Activated naive CD8-positive, alpha-beta T cell treated with anti-CD3 and anti-CD28 coated beads, Interleukin-2, amount 10 ng/mL, durations not matched to agents 7 days and 5 days (primary cell): ENCODE measurements around the gene ST8SIA6. TPM values are rescaled to one million over a fixed set of nuclear protein-coding genes. Genes with fewer than 3 reads are reported as not detected.

Experiments used
- ATAC-seq: fragments of 150-1000 bp; cut with Tn5 transposase; one replicate; pipeline ENCODE4 v1.10.0; 2021; ENCODE audit warnings: low read depth, moderate library complexity
- POLR2A ChIA-PET: fragments of 350-600 bp; sonication (Branson Sonifier 250); formaldehyde crosslinking; loops from one replicate; lab custom pipeline; 2021; ENCODE audit warnings: antibody characterized with exemption; lab: Charles Lee
- DNase-seq: peaks from one replicate; pipeline ENCODE4 v3.0.0; 2021
- H3K27ac Mint-ChIP-seq: one replicate; pipeline ENCODE4 v1.8.0; 2022; ENCODE audit warnings: mild to moderate bottlenecking, mixed read lengths
- H3K27me3 Mint-ChIP-seq: one replicate; pipeline ENCODE4 v1.8.0; 2022; ENCODE audit warnings: mild to moderate bottlenecking, moderate library complexity, mixed read lengths
- H3K36me3 Mint-ChIP-seq: one replicate; pipeline ENCODE4 v1.8.0; 2021; ENCODE audit warnings: mild to moderate bottlenecking, mixed read lengths
- H3K4me1 Mint-ChIP-seq: one replicate; pipeline ENCODE4 v1.8.0; 2021; ENCODE audit warnings: mixed read lengths
- H3K4me3 Mint-ChIP-seq: one replicate; pipeline ENCODE4 v1.8.0; 2022; ENCODE audit warnings: mild to moderate bottlenecking, moderate library complexity, mixed read lengths
- H3K9me3 Mint-ChIP-seq: one replicate; pipeline ENCODE4 v1.8.0; 2021; ENCODE audit warnings: mixed read lengths
- total RNA-seq, 2 experiments: library from RNA; stranded (reverse); gene quantifications; one replicate each; pipeline ENCODE4 v1.2.3, GENCODE V29; 2021

ST8SIA6 gene
- total RNA-seq, 2 experiments from 2014 or later = 0.34 to 0.61 TPM

DNA sequence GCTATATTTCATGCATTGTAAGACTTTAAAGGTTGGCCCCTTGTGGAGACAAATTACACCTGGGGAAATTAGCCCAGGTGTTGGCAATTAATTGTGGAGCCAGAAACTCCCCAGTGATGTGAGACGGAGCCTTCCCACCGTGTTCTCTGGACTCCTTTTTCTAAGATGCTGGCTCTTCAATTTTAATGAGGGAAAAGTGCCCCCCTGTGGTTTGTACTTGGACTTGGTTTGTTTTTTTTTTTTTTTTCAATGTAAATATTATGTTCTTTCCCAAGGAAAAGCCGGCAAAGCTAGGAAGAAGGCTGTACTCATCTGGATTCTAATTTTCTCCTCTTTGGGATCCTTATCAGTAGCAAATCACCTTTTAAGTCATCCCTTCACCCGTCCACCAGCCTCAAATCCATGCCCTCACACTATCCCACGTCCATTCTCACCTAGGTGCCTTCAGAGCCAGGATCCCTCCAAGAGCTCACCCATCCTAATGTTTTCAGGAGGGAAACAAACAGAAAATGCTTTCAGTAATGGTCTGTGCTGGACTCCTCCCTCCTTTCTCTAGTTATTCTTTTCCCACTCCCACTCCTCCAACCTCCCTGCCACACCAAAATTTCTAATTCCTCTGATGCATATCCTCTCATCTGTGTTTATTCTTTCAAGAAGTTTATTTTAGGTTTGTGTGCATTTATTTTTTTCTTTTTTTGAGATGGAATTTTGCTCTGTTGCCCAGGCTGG, 20.4 kb upstream of the ST8SIA6 start:
- H3K27me3 Mint-ChIP-seq = peaks cover 16% of the 10 kb centered on the region
- no peak overlapping the region for H3K27ac Mint-ChIP-seq
- H3K36me3 Mint-ChIP-seq = no peaks in the 10 kb centered on the region
- H3K9me3 Mint-ChIP-seq = peaks cover 6% of the 10 kb centered on the region
- no peak for DNase-seq
- no peak for ATAC-seq
- peaks cover 4% of the 10 kb centered on the region for H3K4me1 Mint-ChIP-seq
- POLR2A ChIA-PET = no interaction called here
- H3K4me3 Mint-ChIP-seq = no peak overlapping the region

DNA sequence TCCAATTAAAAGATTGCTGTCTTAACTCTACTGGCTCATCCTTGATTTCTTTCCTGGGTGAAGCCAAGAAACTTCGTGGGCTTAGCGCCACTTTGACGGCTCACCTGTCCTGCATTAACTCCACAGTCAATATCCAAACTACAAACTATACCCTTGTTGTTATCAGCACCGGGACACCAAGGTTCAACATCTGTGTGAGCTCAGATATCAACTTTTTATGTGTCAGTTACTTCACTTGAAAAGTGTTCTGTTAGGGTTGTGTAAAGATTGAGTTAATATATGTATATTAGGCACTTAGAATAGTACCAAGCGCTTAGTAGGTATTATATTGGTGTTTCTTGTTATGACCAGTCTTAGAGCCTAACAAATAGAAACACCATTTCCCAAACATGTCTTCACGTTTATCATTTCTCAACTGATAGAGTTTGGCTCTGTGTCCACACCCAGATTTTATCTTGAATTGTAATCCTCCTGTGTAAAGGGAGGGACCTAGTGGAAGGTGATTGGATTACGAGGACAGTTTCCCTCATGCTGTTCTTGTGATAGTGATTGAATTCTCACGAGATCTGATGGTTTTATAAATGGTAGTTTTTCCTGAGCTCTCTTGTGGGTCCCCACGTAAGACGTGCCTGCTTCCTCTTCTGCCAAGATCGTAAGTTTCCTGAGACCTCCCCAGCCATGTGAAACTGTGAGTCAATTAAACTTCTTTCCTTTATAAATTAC, 19.0 kb upstream of the ST8SIA6 start:
- Mint-ChIP-seq H3K36me3 (no peaks in the 10 kb centered on the region), H3K4me1 (peaks cover 4% of the 10 kb centered on the region), H3K27ac (no peak overlapping the region), H3K27me3 (peaks cover 14% of the 10 kb centered on the region), H3K9me3 (peaks cover 6% of the 10 kb centered on the region), H3K4me3 (no peak overlapping the region)
- no peak for DNase-seq
- POLR2A ChIA-PET = no interaction called here
- ATAC-seq = no peak

DNA sequence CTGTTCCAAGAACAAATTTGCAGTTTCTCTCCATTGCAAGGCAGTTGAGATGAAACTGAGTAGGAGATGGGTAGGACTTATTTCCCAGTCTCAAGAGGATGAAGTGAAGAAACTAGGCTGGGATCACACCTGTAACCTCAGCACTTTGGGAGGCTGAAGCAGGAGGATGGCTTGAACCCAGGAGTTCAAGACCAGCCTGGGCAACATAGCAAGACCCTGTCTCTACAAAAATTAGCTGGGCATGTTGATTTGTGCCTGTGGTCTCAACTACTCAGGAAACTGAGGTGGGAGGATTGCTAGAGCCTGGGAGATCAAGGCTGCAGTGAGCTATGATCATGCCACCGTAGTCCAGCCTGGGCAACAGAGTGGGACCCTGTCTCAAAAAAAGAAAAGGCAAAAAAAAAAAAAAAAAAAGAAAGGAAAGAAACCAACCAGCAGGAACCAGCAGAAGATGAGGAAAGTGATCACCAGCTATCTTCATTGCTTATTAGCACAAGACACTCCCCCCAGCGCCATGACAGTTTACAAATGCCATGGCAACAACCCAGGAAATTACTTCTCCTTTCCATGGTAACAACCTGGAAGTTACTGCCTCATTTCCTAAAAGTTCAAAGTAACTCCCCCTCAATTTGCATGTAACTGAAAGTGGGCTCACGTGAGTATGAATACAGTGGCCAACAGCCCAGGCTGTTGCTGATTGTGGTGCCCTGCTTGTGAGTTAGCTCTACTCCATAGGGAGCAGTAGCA, 18.3 kb upstream of the ST8SIA6 start:
- DNase-seq = no peak
- Mint-ChIP-seq H3K4me1 (peaks cover 4% of the 10 kb centered on the region), H3K27me3 (peaks cover 18% of the 10 kb centered on the region), H3K36me3 (no peaks in the 10 kb centered on the region), H3K9me3 (peaks cover 6% of the 10 kb centered on the region), H3K27ac (no peak overlapping the region), H3K4me3 (no peak overlapping the region)
- POLR2A ChIA-PET = no interaction called here
- ATAC-seq = no peak

- H3K27me3 Mint-ChIP-seq = peaks cover 11% of the 10 kb centered on the region
- ATAC-seq (no peak), DNase-seq (no peak)
- POLR2A ChIA-PET = no interaction called here
- H3K9me3 Mint-ChIP-seq = peaks cover 6% of the 10 kb centered on the region
- H3K27ac Mint-ChIP-seq = no peak overlapping the region
- no peaks in the 10 kb centered on the region for H3K36me3 Mint-ChIP-seq
- H3K4me1 Mint-ChIP-seq = peaks cover 4% of the 10 kb centered on the region
- H3K4me3 Mint-ChIP-seq = no peak overlapping the region
These were observed 15.9 kb upstream of the ST8SIA6 start for GRCh38 chr10:17470246-17470645.

DNA sequence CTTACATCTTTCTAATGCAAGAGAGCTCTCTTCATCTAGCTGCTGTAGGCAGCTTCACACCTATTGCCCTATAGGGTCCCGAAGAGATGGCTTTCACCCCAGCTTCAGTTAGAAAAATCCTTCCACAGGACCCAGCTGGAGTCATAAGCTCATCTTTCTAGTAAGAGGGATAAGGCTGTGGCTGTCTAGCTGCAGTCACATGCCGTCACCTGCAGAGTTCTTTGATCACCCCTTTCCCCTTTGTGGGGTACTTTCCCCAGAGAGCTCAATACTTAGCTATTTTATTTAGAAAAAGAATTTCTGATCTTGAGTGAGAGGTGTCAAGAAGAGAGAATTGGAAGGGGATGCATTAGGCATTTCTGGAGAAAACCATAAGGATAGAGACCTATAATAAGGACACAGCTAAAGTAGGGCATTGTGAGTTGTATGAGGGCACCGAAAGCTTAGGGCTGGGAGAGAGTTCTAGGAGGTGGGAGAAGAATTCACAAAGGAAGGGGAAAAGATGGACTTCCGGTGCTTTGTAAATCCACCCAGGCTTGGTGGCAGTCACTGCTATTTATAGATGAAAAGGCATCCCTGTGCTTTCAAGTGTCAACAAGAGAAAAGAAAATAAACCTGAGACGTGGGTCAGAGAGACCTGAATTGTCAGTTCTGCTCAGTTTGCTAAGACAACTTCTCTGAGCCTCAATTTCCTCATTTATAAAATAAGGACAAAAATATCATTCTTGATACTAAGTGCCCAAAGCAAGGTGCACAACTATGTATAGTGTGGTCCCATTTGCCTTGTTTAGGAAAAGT, 11.1 kb upstream of the ST8SIA6 start:
- POLR2A ChIA-PET = interaction anchor here (0.5 kb wide), 1 partner anchor 42 kb away, joined by 3 read pairs; no protein-coding TSS in a partner anchor
- no peak for ATAC-seq
- Mint-ChIP-seq H3K27ac (no peak overlapping the region), H3K9me3 (peaks cover 5% of the 10 kb centered on the region), H3K36me3 (no peaks in the 10 kb centered on the region), H3K4me1 (no peaks in the 10 kb centered on the region), H3K4me3 (no peak overlapping the region), H3K27me3 (peaks cover 23% of the 10 kb centered on the region)
- DNase-seq = no peak

DNA sequence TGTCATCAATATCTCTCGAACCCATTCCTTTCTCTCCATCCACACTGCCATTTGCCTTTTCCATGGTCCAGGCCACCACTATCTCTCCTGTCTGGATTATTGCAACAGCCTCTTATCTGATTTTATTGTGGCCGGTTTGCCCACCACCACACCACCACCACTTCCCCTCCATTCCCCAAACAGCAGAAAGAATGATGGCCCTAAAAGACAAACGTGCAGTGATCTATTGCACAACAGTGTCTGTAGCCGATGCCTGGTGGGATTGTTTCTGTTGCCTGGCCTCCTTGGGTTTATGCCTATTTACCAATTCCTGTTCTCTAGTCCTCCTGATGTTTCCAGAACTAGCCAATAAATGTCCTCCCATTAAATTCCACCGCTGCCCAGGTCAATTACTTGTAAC, 10.2 kb upstream of the ST8SIA6 start:
- ATAC-seq (no peak), DNase-seq (no peak)
- POLR2A ChIA-PET = no interaction called here
- Mint-ChIP-seq H3K27ac (no peak overlapping the region), H3K36me3 (no peaks in the 10 kb centered on the region), H3K27me3 (peaks cover 23% of the 10 kb centered on the region), H3K9me3 (no peaks in the 10 kb centered on the region), H3K4me3 (no peak overlapping the region), H3K4me1 (no peaks in the 10 kb centered on the region)

DNA sequence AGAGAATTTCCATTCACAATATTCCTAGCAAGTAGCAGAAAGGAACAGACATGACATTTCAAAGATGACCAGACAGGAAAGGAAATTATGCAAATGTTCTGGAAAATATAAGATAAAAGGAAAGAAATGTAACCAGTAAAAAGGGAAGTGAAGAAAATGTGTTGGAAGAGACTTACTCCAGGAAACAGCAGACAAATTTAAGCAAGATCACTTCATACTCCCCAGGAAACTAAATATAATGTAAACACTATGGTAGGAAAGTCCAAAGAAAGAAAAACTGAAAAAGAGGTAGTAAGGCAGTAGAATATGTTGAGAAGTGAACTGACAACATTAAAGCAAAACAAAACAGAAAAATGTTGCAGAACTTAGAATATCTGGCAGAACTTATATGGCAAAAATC, 6.4 kb upstream of the ST8SIA6 start:
- ATAC-seq = no peak
- Mint-ChIP-seq H3K27me3 (peaks cover 36% of the 10 kb centered on the region), H3K36me3 (no peaks in the 10 kb centered on the region), H3K4me3 (no peak overlapping the region), H3K9me3 (no peaks in the 10 kb centered on the region), H3K27ac (no peak overlapping the region), H3K4me1 (no peaks in the 10 kb centered on the region)
- POLR2A ChIA-PET = no interaction called here
- no peak for DNase-seq

GRCh38 chr10:17457083-17457482, 2.7 kb upstream of the ST8SIA6 start:
- no peak overlapping the region for H3K27ac Mint-ChIP-seq
- no peaks in the 10 kb centered on the region for H3K36me3 Mint-ChIP-seq
- POLR2A ChIA-PET = no interaction called here
- no peaks in the 10 kb centered on the region for H3K9me3 Mint-ChIP-seq
- H3K27me3 Mint-ChIP-seq = peaks cover 55% of the 10 kb centered on the region
- H3K4me3 Mint-ChIP-seq = no peak overlapping the region
- H3K4me1 Mint-ChIP-seq = peaks cover 8% of the 10 kb centered on the region
- no peak for DNase-seq
- no peak for ATAC-seq

- Mint-ChIP-seq H3K27ac (no peak overlapping the region), H3K4me3 (no peak overlapping the region), H3K27me3 (peaks cover 59% of the 10 kb centered on the region)
These were observed 1.7 kb upstream of the ST8SIA6 start for GRCh38 chr10:17456032-17456548.

DNA sequence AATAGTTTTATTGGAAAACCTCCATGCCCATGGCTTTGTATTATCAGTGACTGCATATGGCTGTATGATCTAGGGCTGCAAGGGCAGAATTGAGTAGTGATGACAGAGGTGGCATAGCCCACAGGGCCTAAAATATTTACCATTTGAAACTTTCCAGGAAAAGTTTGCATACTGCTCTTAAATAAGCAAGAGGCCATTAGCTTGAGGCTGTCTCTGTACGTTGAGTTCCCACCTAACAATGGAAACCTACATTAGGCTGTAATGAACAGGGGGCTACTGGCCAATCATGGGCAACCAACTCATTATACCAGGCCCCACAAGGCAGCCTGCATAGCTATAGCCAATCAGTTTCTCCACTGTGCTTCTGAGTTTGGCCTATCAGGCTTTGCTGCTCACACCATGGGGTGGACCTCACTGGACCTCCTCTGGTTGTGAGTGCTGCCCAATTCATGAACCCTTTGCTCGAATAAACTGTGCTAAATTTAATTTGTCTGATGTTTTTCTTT, 673 bp upstream of the ST8SIA6 start:
- no peak for ATAC-seq
- peak overlapping the region; percentile 70 for H3K4me3 Mint-ChIP-seq
- peaks cover 8% of the 10 kb centered on the region for H3K4me1 Mint-ChIP-seq
- peaks cover under 1% of the 10 kb centered on the region for H3K36me3 Mint-ChIP-seq
- peaks cover 65% of the 10 kb centered on the region for H3K27me3 Mint-ChIP-seq
- H3K27ac Mint-ChIP-seq = no peak overlapping the region
- POLR2A ChIA-PET = no interaction called here
- H3K9me3 Mint-ChIP-seq = peaks cover under 1% of the 10 kb centered on the region
- no peak for DNase-seq

More at GRCh38 chr10:17456032-17456548, 1.7 kb upstream of the ST8SIA6 start:
- DNase-seq (no peak), ATAC-seq (no peak)
- no peaks in the 10 kb centered on the region for H3K9me3 Mint-ChIP-seq
- no peaks in the 10 kb centered on the region for H3K36me3 Mint-ChIP-seq
- H3K4me1 Mint-ChIP-seq = peaks cover 8% of the 10 kb centered on the region
- POLR2A ChIA-PET = no interaction called here

- POLR2A ChIA-PET = no interaction called here
- no peak overlapping the region for H3K27ac Mint-ChIP-seq
- ATAC-seq = peak; percentile 60
- peaks cover 4% of the 10 kb centered on the region for H3K9me3 Mint-ChIP-seq
- peak; percentile 56 for DNase-seq
- peaks cover 64% of the 10 kb centered on the region for H3K27me3 Mint-ChIP-seq
- peaks cover 1% of the 10 kb centered on the region for H3K36me3 Mint-ChIP-seq
- H3K4me1 Mint-ChIP-seq = peaks cover 8% of the 10 kb centered on the region
- H3K4me3 Mint-ChIP-seq = peak overlapping the region; percentile 80
These were observed 863 bp downstream of the ST8SIA6 start for GRCh38 chr10:17453373-17454091.

DNA sequence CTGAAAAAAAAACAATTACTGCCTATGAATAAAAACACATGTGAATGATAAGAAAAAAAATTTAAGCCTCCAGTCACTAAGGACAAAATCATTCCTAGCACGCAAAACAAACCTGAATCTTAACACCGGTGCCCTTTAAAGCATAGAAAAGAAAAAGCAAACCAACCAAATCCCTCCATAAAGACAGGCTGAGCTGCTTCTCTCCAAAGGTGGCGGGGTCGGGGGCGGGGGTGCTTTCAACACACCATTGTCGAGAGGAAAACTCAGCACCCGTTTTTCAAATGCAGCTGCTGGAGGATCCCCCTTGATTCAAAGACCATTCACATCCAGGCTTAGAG, 1.4 kb downstream of the ST8SIA6 start:
- POLR2A ChIA-PET = no interaction called here
- H3K27me3 Mint-ChIP-seq = peaks cover 64% of the 10 kb centered on the region
- DNase-seq = no peak
- peaks cover 6% of the 10 kb centered on the region for H3K9me3 Mint-ChIP-seq
- no peak overlapping the region for H3K27ac Mint-ChIP-seq
- H3K4me3 Mint-ChIP-seq = peak overlapping the region; percentile 80
- ATAC-seq = no peak
- peaks cover 8% of the 10 kb centered on the region for H3K4me1 Mint-ChIP-seq
- peaks cover 1% of the 10 kb centered on the region for H3K36me3 Mint-ChIP-seq
